Measurements from ENCODE around the gene TLR6. TPM values are rescaled to one million over a fixed set of nuclear protein-coding genes. Genes with fewer than 3 reads are reported as not detected.

TLR6 gene
- total RNA-seq, 4 donors from 2014 or later: 1.5 to 14.9 (median 2.3) TPM

DNA sequence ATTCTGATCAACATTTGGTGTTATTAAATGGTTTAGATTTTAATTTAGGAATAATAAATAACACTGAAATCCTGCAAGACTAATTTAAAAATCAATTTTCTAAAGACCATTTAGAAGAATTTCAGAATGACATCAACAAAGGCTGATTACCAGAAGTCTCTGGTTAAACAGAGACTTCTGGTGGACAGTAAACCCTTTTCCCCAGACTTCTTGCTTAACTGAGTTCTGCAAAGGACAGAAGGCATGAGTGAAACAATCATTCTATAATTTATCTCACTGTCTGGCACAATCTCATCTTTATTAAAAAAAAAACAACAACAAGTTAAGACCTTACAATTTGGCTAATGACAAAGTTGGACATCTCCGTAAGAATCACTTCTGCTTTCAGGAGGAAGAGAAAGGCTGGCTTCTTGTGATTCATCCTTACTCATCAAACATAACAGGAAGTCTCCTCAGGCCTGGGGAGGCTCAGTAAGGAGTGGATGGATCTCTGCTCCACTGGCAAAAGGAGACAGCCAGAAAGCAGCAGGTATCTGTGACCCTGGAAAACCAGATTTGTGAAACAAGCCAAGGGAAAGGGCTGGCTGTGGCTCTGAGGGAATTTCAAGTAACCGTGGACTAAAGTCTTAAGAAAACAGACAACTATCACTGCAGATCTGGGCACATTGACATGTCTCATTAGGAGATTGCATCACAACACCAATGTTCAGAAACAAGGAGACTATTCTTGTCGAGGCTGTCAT lies 908 bp upstream of the TLR6 start:
- Histone ChIP-seq H3K9me3 (no peaks in the 10 kb centered on the region), H3K27me3 (no peaks in the 10 kb centered on the region), H3K36me3 (no peaks in the 10 kb centered on the region), H3K4me3 (no peak overlapping the region), H3K4me1 (peaks cover 0 to 4% (median 1%) of the 10 kb centered on the region in 4 donors), H3K27ac (peak overlapping the region; percentile 55 to 78 (median 74))
- TF ChIP-seq, protein P1, sequence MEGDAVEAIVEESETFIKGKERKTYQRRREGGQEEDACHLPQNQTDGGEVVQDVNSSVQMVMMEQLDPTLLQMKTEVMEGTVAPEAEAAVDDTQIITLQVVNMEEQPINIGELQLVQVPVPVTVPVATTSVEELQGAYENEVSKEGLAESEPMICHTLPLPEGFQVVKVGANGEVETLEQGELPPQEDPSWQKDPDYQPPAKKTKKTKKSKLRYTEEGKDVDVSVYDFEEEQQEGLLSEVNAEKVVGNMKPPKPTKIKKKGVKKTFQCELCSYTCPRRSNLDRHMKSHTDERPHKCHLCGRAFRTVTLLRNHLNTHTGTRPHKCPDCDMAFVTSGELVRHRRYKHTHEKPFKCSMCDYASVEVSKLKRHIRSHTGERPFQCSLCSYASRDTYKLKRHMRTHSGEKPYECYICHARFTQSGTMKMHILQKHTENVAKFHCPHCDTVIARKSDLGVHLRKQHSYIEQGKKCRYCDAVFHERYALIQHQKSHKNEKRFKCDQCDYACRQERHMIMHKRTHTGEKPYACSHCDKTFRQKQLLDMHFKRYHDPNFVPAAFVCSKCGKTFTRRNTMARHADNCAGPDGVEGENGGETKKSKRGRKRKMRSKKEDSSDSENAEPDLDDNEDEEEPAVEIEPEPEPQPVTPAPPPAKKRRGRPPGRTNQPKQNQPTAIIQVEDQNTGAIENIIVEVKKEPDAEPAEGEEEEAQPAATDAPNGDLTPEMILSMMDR (IDR thresholded peaks at IDR 0.05): no peak
- TF ChIP-seq POLR2A (IDR thresholded peaks at IDR 0.05): no peak
- peak in 2 of 3 donors; percentile 65 to 81 for DNase-seq

DNA sequence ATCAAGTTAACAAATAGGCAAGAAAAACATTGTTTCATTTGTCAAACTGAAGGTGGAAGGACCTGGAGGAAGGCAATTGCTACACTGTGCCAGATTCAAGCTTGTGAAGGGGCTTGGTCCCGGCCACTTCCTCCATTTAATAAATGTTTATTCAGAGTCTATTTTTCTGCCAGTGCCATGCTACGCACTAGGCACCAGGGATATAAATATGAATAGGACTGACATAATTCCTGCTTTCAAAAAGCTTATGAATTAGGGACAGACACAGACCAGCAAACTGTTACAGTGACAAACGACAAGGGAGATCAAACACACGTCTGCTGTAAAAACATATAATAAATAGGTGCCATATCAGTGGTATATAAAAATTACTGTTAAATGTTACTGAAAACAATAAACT lies 571 bp downstream of the TLR6 start:
- H3K4me3 ChIP-seq: peak overlapping the region; percentile 20 to 47 (median 26)
- H3K4me1 ChIP-seq: peaks cover 0 to 4% (median 1%) of the 10 kb centered on the region in 4 donors
- no peaks in the 10 kb centered on the region for H3K9me3 ChIP-seq
- DNase-seq: peak in 2 of 3 donors; percentile 50 to 65
- H3K27me3 ChIP-seq: no peaks in the 10 kb centered on the region
- TF ChIP-seq POLR2A (IDR thresholded peaks at IDR 0.05): no peak
- TF ChIP-seq, protein P1 (IDR thresholded peaks at IDR 0.05): no peak
- H3K27ac ChIP-seq: peak overlapping the region; percentile 7 to 78 (median 51)
- H3K36me3 ChIP-seq: no peaks in the 10 kb centered on the region

DNA sequence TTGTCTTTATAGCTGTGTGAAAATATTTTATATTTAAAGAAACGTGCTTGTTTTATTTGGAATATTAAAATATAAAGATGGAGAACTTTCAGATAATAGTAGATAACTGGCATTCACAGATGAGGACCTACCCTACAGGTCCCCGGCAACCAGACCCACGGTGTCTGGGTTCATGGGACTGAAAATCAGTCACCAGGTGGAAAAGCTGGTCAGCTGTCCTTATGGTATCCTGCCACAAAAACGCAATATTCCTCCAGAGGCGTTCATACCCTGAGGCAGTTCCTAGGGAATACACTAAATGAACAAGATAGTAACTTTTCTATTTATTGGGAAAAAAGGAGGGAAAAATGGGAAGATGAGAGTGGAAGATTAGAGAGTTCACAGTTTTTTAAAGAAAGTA lies 1.2 kb downstream of the TLR6 start:
- Histone ChIP-seq H3K27ac (peak overlapping the region in 2 of 4 donors; percentile 73 to 78), H3K4me3 (peak overlapping the region in 3 of 4 donors; percentile 20 to 47 (median 23)), H3K4me1 (peaks cover 0 to 4% (median 1%) of the 10 kb centered on the region in 4 donors), H3K27me3 (no peaks in the 10 kb centered on the region), H3K9me3 (no peaks in the 10 kb centered on the region), H3K36me3 (no peaks in the 10 kb centered on the region)
- TF ChIP-seq, protein P1 (IDR thresholded peaks at IDR 0.05): no peak
- no peak for TF ChIP-seq POLR2A (IDR thresholded peaks at IDR 0.05)
- DNase-seq: no peak

DNA sequence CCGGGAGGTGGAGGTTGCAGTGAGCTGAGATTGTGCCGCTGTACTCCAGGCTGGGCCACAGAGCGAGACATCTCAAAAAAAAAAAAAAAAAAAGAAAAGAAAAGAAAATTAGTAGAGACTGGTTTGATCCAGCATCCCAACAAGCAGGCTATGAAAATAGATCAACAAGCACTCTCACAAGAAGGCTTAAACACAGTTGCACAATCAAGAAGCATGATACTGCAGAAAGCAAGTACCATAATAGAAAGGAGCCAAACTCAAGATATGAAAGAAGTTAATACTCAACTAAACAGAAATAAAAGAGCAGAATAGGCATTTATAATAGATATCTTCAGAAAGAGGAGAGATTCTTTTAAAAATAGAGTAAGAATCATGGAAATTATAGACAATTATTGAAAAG lies 10.6 kb downstream of the TLR6 start:
- no peak for TF ChIP-seq POLR2A (IDR thresholded peaks at IDR 0.05)
- TF ChIP-seq, protein P1 (IDR thresholded peaks at IDR 0.05): no peak
- no peak for DNase-seq
- Histone ChIP-seq H3K27me3 (no peaks in the 10 kb centered on the region), H3K36me3 (no peaks in the 10 kb centered on the region), H3K4me1 (no peaks in the 10 kb centered on the region), H3K9me3 (no peaks in the 10 kb centered on the region), H3K4me3 (no peak overlapping the region), H3K27ac (no peak overlapping the region)

- H3K36me3 ChIP-seq: no peaks in the 10 kb centered on the region
- H3K9me3 ChIP-seq: no peaks in the 10 kb centered on the region
- TF ChIP-seq, protein P1 (IDR thresholded peaks at IDR 0.05): no peak
- TF ChIP-seq POLR2A (IDR thresholded peaks at IDR 0.05): no peak
- no peaks in the 10 kb centered on the region for H3K4me1 ChIP-seq
- H3K27ac ChIP-seq: no peak overlapping the region
- H3K27me3 ChIP-seq: no peaks in the 10 kb centered on the region
- H3K4me3 ChIP-seq: no peak overlapping the region
- no peak for DNase-seq
Observed at GRCh38 chr4:38842994-38843393, 13.6 kb downstream of the TLR6 start.
